ENCODE measurements around the gene DISP3.

GRCh38 chr1:11434926-11435325 lies 44.0 kb upstream of the DISP3 start:
- TF ChIP-seq CTCF (IDR thresholded peaks at IDR 0.05) (no peak), ZFX (IDR thresholded peaks at IDR 0.05; ENCODE audit: borderline replicate concordance) (no peak)

All from 22Rv1 (cell line).